Hematopoietic multipotent progenitor cell treated with erythropoietin and hydrocortisone succinate and interleukin-3 and kit ligand, for 8 days (in vitro differentiated cells): Measurements from ENCODE around the gene ALDH8A1.

Source experiments
- DNase-seq: peaks from one replicate; pipeline ENCODE4 v3.0.0-alpha.2; 2015

Gene ALDH8A1

DNA sequence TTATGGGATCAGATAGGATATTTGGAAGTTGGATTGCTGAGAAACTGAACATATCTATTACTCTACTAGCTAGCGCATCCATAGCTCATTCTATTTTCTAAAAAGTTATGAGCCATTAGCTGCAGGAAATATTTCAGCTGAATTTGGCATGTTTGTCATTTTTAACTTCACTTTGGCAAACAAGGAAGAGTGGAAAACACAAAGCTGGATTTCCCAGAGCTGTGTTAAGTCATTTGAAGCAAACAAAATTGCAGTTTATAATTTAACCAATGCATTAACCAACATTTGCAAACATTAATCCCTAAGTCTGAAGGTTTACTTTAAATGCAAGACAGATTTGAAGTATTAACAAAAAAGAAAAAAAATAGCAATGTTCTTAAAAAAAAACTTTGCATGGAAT lies 1.2 kb downstream of the ALDH8A1 start:
- no peak for DNase-seq

DNA sequence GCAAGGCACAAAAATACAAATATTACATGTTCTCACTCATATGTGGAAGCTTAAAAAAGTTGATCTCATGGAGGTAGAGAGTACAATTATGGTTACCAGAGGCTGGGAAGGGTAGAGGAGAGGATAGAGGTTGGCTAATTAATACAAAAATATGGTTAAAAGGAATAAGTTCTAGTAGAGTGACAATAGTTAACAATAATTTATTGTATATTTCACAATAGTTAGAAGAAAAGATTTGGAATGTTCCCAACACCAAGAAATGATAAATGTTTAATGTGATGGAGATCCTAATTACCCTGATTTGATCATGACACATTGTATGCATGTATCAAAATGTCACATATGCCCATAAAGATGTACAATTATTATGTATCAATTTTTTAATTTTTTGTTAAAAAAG lies 1.8 kb downstream of the ALDH8A1 start:
- no peak for DNase-seq

DNA sequence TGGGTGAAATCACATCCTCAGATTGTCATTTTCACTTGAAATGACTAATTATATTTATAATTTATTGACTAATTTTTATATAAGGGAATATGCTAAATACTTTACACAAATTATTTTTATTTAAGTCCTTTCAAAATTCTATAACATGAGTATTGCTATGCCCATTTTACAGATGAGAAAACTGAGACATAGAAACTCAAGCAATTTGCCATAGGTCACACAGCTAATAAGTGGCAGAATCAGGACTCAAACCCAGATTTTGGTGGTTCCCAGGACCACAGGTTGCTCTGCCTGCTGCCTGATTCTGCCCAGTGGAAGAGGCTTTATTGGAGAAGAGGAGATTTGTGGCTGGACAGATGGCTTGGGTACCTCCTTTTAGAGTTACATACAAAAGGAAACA lies 4.9 kb downstream of the ALDH8A1 start:
- DNase-seq, result no peak

DNA sequence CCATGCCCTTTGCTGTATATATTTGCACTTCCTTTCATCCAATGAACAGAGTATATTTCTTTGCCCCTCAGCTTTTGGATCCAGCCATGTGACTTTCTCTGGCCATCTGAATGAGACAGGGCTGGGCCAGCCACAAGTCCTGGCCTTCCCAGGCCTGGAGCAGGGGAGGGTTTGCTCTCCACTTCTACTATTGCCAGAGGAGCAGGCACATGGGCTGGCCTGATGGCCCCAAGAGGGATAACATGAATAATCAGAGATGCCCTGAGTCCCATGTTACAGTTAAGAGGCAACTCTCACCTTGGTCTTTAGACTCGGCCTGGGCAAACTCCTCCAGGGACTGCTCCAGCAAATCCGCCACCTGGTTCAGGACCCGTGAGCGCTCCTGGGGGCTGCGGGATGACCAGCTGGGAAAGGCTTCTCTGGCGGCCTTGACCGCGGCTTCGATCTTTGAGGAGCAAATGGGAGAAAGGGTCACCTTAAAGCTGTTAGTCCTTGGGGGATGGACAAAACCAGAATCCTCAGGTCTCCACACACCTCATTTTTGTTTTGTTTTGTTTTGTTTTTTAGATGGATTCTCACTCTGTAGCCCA lies 6.3 kb downstream of the ALDH8A1 start:
- no peak for DNase-seq

DNA sequence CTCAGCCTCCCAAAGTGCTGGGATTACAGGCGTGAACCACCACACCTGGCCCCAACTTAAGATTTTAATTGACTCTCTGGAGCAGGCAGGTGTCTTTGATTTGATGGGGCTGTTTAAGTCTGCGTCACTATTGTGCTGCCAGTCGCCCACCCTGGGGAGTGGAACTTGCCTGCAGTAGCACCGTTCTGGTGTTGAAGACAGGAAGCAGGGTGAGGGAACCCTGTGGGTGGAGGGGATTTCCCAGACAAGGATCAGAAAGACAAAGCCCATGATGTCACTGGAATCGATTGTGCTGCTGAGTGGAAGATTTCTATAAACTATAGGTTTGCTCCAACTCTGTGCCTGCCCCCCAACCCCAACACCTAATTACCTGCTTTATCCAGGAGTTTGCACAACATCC lies 11.0 kb downstream of the ALDH8A1 start:
- no peak for DNase-seq

DNA sequence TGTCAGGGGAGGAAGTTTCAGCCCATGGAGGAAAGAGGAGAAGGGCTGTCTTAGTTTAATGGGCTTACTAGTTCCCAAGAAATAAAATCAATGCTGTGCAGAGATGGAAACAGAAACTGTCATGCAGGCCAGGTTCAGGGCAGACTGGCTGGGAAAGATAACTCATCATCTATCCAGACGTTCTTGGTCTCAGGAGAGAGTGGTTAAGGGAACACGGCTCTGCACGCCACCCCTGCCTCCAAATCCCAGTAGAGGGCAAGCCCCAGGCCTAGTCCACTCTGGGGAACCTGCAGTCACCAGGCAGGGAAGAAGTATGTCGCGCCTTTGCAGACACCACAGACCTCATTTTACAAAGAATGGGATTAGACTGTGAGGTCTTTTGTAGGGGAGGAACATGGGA lies 12.5 kb downstream of the ALDH8A1 start:
- no peak for DNase-seq

DNA sequence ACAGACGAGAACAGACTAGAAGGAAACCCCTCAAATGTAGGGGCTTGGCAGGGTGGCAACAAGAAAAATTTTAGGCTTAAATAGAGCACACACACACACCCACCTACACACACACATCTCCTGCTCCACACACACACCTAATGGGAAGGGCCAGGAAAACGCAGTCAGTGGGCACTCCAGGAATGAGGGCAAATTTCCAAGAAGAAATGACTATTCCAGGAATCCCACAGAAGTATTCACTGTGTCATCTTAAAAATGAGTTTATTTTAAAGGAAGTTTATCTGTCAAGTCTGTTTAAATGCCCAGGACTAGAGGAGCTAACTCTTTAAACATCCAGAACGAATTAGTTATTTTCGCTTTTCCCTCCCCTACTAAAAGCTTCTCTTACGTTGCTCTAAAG lies 13.0 kb downstream of the ALDH8A1 start:
- DNase-seq, result no peak

DNA sequence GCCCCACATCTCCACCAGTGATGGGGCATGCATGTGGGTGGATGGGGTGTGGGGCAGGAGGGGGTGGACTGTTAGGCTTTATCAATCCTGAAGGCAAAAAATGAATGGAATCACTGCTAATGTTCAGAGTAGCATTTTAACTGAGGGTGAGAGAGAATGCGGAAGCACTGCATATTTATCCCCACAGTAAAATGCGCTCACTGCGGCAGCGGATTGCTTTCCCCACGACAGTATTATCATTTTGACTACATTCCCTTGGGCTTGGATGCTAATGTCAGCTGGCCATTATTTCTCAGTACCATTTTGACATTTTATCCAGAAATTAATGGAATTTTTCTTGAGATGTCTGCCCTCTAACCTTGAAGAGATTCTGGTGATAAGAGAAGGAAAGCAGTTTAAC lies 13.4 kb downstream of the ALDH8A1 start:
- DNase-seq, result no peak

DNA sequence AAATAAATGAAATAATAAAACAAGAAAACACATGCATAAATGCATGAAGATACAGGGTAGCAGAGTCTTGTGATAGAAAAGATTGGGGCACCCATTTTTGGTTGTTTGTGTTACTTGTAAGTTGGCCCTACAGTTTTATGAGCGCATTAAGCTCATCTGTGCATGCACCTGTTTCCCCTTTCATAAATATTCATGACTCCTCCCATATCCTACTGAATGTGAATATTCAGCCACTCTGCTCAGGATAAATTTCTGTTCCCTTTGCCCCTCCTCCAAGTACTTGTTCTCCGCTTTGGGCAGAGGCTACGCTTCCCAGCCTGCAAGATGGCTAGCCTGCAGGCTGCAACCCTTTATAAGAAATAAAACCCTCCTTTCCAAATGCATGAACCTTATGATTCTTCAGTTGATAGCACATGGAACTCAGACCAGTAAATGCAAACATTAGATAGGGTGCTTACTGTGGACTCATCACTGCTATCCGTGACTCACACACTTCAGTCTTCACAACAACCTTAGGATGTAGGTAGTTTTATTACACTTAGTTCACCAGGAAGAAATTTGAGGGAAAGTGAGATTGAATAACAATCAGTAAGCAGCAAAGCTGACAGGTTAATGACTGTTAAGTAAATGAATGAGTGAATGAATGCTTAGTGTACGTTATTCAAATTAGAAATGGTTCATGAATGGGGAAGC lies 15.0 kb downstream of the ALDH8A1 start:
- DNase-seq, result no peak

DNA sequence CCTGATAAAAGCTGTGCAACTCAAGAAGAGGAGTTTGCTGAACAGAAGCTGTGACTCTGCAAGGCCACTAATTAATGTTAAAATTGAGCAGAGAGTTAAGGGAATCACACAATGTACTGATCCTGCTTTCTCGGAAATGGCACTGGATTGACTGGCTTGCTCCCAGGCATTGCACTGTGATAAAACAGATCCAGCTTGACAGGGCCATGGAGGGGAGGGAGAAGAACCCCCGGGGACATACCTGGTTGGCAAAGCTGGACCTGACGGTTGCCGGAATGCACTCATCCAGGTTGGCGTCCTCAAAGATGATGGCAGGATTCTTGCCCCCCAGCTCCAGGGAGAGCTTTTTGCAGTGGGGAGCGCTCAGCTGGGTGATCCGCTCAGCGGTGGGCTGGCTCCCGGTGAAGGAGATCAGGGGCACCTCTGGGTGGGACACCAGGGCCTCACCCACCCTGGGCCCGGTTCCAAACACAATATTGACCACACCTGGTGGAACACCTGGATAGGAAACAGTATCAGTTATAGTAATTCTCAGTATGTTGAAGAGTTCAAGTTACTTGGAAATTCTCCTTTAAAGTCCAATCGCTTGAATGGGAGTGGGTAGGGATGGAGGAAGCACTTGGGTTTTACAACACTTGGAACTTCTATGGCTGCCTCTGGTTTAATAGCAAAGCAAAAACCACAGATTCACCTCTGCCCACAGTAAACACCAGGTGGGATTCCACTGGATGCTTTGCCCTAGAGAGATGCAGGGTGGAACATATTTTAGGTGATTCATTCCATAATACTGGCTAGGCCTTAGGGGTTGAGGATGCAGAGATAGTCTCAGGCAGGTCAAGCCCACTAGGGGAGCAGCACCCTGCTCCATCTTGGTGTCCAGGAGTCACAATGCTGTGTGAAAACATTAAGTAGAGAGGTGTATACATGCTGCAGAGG lies 17.1 kb downstream of the ALDH8A1 start:
- DNase-seq, result no peak

DNA sequence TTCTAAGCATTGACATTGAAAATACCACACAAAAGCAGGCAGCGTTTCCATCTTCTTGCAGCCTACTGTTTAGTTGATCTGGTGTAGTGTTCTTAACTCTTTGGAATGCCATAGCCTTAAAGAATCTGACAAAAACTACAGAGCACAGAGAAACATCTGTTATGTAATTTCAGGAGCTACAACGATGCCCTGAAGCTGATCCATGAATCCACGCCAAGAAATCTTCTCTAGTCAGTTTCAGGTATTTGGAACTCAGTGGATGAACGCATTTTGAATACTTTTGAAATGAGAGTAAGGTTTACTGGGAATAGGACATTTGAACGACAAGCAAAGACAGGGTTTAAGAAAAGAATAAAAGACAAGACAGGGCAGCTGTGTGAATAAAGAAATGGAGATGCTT lies 17.8 kb downstream of the ALDH8A1 start:
- DNase-seq, result no peak

DNA sequence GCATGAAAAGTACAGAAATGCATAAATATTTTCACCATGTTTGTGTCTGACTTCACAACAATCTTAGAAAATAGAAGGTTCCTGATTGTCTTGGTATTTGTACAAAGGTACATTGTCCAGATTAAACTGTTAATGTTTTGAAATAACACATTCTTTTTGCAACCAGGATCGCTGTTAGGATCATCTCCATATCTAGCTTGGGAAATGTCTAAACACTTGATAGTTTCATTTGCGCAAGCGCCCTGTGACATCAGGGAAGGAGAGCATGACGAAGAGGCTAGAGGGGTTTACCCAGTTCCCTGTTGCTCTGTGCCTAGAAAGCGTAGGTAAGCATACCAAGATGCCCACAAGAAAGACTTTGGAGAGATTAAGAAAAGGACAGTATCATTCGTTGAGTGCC lies 19.4 kb downstream of the ALDH8A1 start:
- no peak for DNase-seq

DNA sequence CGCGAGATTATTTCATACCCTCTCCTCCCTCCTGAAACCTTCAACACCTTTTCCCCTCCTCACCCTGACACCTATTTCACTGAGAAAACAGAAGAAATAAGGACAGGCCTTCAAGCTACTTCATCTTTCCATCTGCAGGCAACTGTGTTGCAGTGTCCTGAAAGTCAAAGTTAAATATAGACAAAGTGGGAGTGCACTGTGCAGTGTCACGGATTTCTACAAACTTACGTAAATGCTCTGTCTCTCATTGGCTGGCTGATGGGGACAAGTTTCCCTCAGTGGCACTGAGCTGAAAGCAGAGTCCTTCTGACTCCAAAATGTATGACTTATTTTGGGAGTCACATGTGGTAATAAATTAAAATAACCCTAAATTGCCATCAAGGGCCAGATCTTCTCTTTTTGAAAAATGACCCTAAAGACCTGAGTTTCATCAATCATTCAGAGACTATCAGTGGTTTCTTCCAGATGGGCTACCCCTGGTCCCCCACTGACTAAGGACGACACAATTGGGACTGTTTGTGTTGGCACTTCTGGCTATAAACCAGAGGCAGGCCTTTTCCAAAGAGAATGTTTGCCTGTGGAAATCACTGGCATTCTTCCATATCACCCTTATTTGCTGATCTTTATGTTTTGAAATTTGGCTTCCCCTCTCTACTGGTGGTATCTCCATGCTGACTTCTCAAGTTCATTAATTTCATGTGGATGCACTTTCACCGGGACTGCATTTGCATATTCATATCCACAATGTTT lies 21.6 kb downstream of the ALDH8A1 start:
- no peak for DNase-seq

DNA sequence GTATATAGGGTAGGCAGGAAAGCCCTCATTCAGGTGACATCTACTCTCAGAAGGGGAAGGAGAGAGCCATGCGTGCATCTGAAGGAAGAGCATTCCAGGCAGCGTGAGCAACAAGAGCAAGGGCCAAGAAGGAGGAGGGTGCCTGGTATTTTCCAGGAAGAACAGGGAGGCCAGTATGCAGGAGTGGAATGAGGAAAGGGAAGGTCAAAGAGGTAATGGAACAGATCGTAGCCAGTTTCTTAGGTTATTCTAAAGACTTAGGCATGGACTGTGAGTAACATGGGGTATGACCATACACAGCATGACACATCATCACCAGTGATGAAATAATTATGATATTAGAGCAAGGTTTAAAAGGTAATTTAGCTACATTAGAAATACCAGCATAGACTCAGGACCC lies 24.1 kb downstream of the ALDH8A1 start:
- DNase-seq, result no peak

DNA sequence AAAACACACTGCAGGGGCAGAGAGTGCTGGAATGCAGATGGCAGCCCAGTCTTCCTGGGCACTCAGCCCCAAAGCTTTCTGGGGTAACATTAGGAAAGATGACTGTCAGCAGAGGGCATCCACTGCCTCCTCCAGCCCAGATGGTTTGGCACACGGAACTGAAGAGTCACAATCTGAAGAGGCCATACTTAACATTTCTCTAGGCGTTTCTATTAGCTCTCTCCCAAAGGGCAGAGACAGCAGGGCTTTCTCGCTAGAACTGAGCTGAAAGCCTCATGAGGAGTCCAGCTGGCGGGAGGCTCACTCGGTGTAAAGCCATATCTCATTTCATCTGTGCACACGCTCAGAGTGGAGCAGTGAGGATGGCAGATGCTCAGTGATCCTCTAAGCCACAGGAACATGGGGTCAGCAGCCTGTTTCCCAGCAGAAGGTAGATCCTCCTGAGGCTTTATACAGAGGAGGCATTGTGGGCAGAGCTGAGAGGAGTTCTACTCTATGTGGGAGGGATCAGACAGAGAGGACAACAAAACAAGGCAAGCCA lies 28.1 kb downstream of the ALDH8A1 start:
- no peak for DNase-seq

DNA sequence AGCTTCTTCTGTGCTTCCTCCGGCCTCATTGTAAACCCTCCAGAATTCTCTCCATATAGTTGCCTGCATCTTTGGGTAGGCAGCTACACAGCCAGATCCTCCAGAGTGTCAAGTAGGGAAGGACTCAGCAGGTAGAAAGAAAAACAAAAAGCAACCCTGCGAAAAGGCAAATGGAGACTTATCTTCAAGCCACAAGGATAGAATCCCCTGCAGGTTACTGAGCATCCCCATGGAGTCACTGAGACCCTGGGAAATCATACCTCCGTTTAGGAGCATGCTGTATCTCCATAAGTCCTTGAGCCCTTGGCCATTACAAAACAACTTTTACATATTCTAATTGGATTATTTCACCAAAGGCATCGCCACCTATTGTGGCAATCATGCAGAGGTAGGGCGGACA lies 28.6 kb downstream of the ALDH8A1 start:
- DNase-seq, result no peak

DNA sequence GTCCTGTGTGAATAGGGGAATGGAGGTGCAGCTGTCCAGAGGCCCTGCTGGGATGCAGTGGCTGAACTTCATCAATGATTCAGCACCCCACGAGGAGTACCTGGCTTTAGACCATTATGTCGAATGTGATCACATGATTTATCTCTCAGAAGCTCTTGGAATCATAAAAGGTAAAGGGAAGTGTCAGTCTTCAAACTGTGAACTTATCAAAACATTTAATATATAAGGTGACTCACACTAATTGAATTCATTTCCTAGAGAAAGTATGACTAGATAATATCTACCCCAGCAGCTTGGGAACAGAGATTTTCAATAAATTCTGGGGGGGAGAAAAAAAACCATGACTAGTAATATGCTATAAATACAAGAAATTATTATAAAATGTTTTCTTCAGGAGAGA lies 29.5 kb downstream of the ALDH8A1 start:
- no peak for DNase-seq

DNA sequence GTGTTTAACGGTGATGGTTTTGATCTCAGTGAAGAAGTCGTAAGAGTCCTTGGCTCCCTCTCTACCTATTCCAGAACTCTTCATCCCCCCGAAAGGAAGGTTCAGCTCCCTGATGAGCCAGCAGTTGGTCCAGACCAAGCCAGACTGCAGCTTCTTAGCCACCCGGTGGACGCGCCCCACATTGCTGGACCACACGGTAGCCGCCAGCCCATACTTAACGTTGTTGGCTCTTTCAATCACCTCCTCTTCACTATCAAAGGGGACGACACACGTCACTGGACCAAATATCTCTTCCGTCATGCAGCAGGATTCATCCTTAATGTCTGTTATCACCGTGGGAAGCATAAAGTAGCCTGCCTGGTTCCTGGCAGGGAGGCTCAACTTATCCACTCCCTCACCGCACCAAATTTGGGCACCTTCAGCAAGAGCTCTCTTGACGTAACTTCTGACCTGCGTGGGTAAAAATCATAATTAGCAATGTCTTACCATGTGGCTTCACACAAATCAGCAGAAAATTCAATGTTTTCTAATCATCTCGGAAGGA lies 31.4 kb downstream of the ALDH8A1 start:
- DNase-seq, result no peak

DNA sequence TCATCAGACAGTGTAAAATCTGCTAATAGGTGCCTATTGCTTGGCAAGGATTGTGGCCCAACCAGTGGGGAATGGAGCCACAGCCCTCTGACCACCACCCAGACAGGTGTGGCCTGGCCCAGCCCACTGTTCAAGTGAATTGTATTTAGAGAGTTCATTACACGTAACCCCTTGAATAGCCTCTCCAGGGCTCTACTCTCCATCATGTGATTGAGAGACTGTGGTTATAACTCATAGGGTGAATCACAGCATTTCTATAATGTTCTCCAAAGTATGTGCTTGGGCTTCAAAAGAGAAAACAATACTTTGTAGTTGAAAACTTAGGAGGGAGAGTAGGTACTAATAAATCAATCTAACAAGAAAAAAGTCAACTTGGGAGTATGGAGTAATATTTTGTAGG lies 38.4 kb downstream of the ALDH8A1 start:
- no peak for DNase-seq

DNA sequence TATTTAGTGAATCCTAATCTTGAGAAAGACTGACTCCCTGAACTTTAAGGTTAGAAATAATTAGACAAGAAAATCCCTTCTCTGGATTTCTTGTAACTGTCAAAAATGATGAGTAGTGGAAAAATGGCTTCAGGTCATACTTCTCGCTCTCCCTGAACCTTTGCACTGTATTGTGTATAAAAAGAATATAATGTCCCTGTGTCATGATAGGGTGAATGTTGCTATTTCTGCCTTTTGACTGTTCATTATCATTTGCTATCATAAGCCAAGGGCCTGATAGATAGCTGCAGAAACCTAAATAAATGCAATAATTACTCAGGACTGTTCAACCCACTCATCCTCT lies 39.3 kb downstream of the ALDH8A1 start:
- DNase-seq, result no peak

DNA sequence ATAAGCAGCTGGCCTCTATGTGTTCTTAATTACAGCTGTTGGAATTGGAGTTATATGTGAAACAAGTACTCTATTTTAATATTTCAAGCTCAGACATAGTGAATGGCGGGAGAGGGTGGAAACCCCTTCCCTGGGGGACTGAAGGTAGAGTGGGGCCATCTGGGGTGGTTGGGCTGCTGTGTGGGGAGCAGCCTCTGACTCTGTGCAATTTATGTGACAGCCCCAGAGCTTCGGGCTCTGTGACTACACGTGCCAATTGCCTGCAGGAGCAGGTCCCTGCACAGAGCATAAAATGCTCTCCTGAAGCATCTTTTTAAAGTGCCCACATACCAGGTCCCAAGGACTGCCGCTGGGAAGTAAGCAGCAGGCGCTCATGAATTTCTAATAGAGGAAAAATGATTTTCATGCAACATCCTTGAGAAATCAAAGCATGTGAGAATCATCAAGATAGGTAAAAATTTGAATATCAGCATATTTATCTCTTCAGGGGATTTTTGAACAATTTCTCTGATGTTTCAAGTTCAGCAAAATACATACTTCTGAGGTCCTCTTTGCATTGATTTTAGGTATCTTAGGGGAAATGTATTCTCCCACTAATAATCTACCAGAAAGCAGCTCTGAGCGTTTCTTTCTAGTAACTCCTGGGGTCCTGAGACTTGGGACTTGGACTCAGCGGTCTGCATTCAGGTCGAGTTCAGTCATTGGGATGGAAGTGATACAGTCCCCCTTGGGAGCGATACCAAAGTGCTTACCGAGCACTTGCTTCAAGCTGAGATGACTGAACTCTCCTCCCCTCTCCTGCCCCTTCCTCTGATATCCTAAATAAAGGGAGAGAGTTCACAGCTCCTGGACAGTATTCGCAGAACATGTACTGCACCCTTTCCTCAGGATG lies 40.0 kb downstream of the ALDH8A1 start:
- DNase-seq, result no peak
